Activated CD4-positive, alpha-beta T cell treated with anti-CD3 and anti-CD28 coated beads, Interleukin-2, amount 10 ng/mL, durations not matched to agents 24 days and 14 days (primary cell): ENCODE data around the gene ELP4. TPM values are rescaled to one million over a fixed set of nuclear protein-coding genes. Genes with fewer than 3 reads are reported as not detected.
A peak's percentile ranks its signal among the peaks of the same experiment; 100 is the strongest.

ENCODE experiments used
- DNase-seq: peaks from one replicate; pipeline ENCODE4 v3.0.0; 2022
- H3K27ac Mint-ChIP-seq: one replicate; pipeline ENCODE4 v1.8.0; 2022; ENCODE audit warnings: mild to moderate bottlenecking, mixed read lengths
- H3K27me3 Mint-ChIP-seq: one replicate; pipeline ENCODE4 v1.8.0; 2022; ENCODE audit warnings: mixed read lengths
- H3K36me3 Mint-ChIP-seq: one replicate; pipeline ENCODE4 v1.8.0; 2022; ENCODE audit warnings: low read depth, mild to moderate bottlenecking, mixed read lengths
- H3K4me1 Mint-ChIP-seq: one replicate; pipeline ENCODE4 v1.8.0; 2021; ENCODE audit warnings: mixed read lengths
- H3K4me3 Mint-ChIP-seq: one replicate; pipeline ENCODE4 v1.8.0; 2022; ENCODE audit warnings: mild to moderate bottlenecking, moderate library complexity, mixed read lengths
- H3K9me3 Mint-ChIP-seq: one replicate; pipeline ENCODE4 v1.8.0; 2021; ENCODE audit warnings: mixed read lengths
- intact Hi-C: fragments of 100-400 bp; cut with micrococcal nuclease; formaldehyde crosslinking; loops from one replicate; pipeline ENCODE4 v1.15.1; 2023
- total RNA-seq: library from RNA; stranded (reverse); gene quantifications from 2 replicates; pipeline ENCODE4 v1.2.3, GENCODE V29; 2022

Gene ELP4
- total RNA-seq, 1 donor from 2014 or later, result 17.4 TPM

- DNase-seq, result no peak
- no peaks in the 10 kb centered on the region for H3K36me3 Mint-ChIP-seq
- H3K4me3 Mint-ChIP-seq, result no peak overlapping the region
- intact Hi-C loops, result no loop called here
- no peak overlapping the region for H3K27ac Mint-ChIP-seq
- H3K9me3 Mint-ChIP-seq, result no peaks in the 10 kb centered on the region
- no peaks in the 10 kb centered on the region for H3K4me1 Mint-ChIP-seq
- no peaks in the 10 kb centered on the region for H3K27me3 Mint-ChIP-seq
Measured at GRCh38 chr11:31767685-31768084, 258.1 kb downstream of the ELP4 start.

- intact Hi-C loops, result no loop called here
- Mint-ChIP-seq H3K27ac (no peak overlapping the region), H3K4me1 (no peaks in the 10 kb centered on the region), H3K4me3 (no peak overlapping the region), H3K9me3 (no peaks in the 10 kb centered on the region), H3K36me3 (no peaks in the 10 kb centered on the region), H3K27me3 (no peaks in the 10 kb centered on the region)
- no peak for DNase-seq
Measured at GRCh38 chr11:31768749-31769640, 259.4 kb downstream of the ELP4 start.

- Mint-ChIP-seq H3K9me3 (no peaks in the 10 kb centered on the region), H3K4me3 (no peak overlapping the region), H3K27me3 (no peaks in the 10 kb centered on the region), H3K4me1 (no peaks in the 10 kb centered on the region), H3K27ac (no peak overlapping the region), H3K36me3 (no peaks in the 10 kb centered on the region)
- intact Hi-C loops, result no loop called here
- DNase-seq, result no peak
Measured at GRCh38 chr11:31770011-31770700, 260.6 kb downstream of the ELP4 start.

GRCh38 chr11:31772412-31772811, 262.8 kb downstream of the ELP4 start:
- Mint-ChIP-seq H3K36me3 (no peaks in the 10 kb centered on the region), H3K9me3 (no peaks in the 10 kb centered on the region), H3K4me1 (no peaks in the 10 kb centered on the region), H3K27ac (no peak overlapping the region), H3K27me3 (no peaks in the 10 kb centered on the region), H3K4me3 (no peak overlapping the region)
- intact Hi-C loops, result no loop called here
- DNase-seq, result no peak

- intact Hi-C loops, result no loop called here
- no peak for DNase-seq
- H3K9me3 Mint-ChIP-seq, result no peaks in the 10 kb centered on the region
- H3K27me3 Mint-ChIP-seq, result no peaks in the 10 kb centered on the region
- no peak overlapping the region for H3K27ac Mint-ChIP-seq
- no peaks in the 10 kb centered on the region for H3K36me3 Mint-ChIP-seq
- H3K4me3 Mint-ChIP-seq, result no peak overlapping the region
- no peaks in the 10 kb centered on the region for H3K4me1 Mint-ChIP-seq
Measured at GRCh38 chr11:31779374-31779791, 269.8 kb downstream of the ELP4 start.

- Mint-ChIP-seq H3K4me1 (no peaks in the 10 kb centered on the region), H3K4me3 (no peak overlapping the region), H3K27me3 (no peaks in the 10 kb centered on the region)
Measured at GRCh38 chr11:31780078-31780477, 270.5 kb downstream of the ELP4 start.

GRCh38 chr11:31780480-31780971, 271.0 kb downstream of the ELP4 start:
- no peaks in the 10 kb centered on the region for H3K27me3 Mint-ChIP-seq
- intact Hi-C loops, result no loop called here
- no peaks in the 10 kb centered on the region for H3K9me3 Mint-ChIP-seq
- H3K36me3 Mint-ChIP-seq, result no peaks in the 10 kb centered on the region
- no peak for DNase-seq
- H3K4me3 Mint-ChIP-seq, result no peak overlapping the region
- no peaks in the 10 kb centered on the region for H3K4me1 Mint-ChIP-seq
- no peak overlapping the region for H3K27ac Mint-ChIP-seq

More at GRCh38 chr11:31780078-31780477, 270.5 kb downstream of the ELP4 start:
- intact Hi-C loops, result no loop called here
- no peak for DNase-seq
- Mint-ChIP-seq H3K36me3 (no peaks in the 10 kb centered on the region), H3K9me3 (no peaks in the 10 kb centered on the region), H3K27ac (no peak overlapping the region)

GRCh38 chr11:31782257-31782656, 272.7 kb downstream of the ELP4 start:
- no peak for DNase-seq
- Mint-ChIP-seq H3K9me3 (no peaks in the 10 kb centered on the region), H3K36me3 (no peaks in the 10 kb centered on the region), H3K27me3 (no peaks in the 10 kb centered on the region), H3K27ac (no peak overlapping the region), H3K4me3 (no peak overlapping the region), H3K4me1 (no peaks in the 10 kb centered on the region)
- intact Hi-C loops, result no loop called here

GRCh38 chr11:31783252-31783651, 273.7 kb downstream of the ELP4 start:
- Mint-ChIP-seq H3K9me3 (no peaks in the 10 kb centered on the region), H3K36me3 (no peaks in the 10 kb centered on the region), H3K4me3 (no peak overlapping the region), H3K4me1 (no peaks in the 10 kb centered on the region), H3K27ac (no peak overlapping the region), H3K27me3 (no peaks in the 10 kb centered on the region)
- intact Hi-C loops, result no loop called here
- peak; percentile 37 for DNase-seq

- no peaks in the 10 kb centered on the region for H3K9me3 Mint-ChIP-seq
- intact Hi-C loops, result no loop called here
Measured at GRCh38 chr11:31784611-31785010, 275.0 kb downstream of the ELP4 start.

GRCh38 chr11:31786996-31787685, 277.6 kb downstream of the ELP4 start:
- H3K27ac Mint-ChIP-seq, result no peak overlapping the region
- peaks cover 10% of the 10 kb centered on the region for H3K27me3 Mint-ChIP-seq
- H3K4me3 Mint-ChIP-seq, result no peak overlapping the region
- no peaks in the 10 kb centered on the region for H3K4me1 Mint-ChIP-seq
- H3K9me3 Mint-ChIP-seq, result no peaks in the 10 kb centered on the region
- intact Hi-C loops, result no loop called here
- H3K36me3 Mint-ChIP-seq, result no peaks in the 10 kb centered on the region
- DNase-seq, result peak; percentile 39

More at GRCh38 chr11:31784611-31785010, 275.0 kb downstream of the ELP4 start:
- Mint-ChIP-seq H3K27ac (no peak overlapping the region), H3K4me1 (no peaks in the 10 kb centered on the region), H3K36me3 (no peaks in the 10 kb centered on the region), H3K4me3 (no peak overlapping the region), H3K27me3 (no peaks in the 10 kb centered on the region)
- no peak for DNase-seq

- no peak overlapping the region for H3K27ac Mint-ChIP-seq
- intact Hi-C loops, result no loop called here
- no peaks in the 10 kb centered on the region for H3K9me3 Mint-ChIP-seq
- H3K4me3 Mint-ChIP-seq, result no peak overlapping the region
- DNase-seq, result peak; percentile 28
- no peaks in the 10 kb centered on the region for H3K4me1 Mint-ChIP-seq
- peaks cover 13% of the 10 kb centered on the region for H3K27me3 Mint-ChIP-seq
- H3K36me3 Mint-ChIP-seq, result no peaks in the 10 kb centered on the region
Measured at GRCh38 chr11:31788085-31788484, 278.5 kb downstream of the ELP4 start.

GRCh38 chr11:31790649-31791048, 281.1 kb downstream of the ELP4 start:
- no peak overlapping the region for H3K27ac Mint-ChIP-seq
- intact Hi-C loops, result no loop called here
- no peaks in the 10 kb centered on the region for H3K9me3 Mint-ChIP-seq
- no peaks in the 10 kb centered on the region for H3K4me1 Mint-ChIP-seq
- peak; percentile 33 for DNase-seq
- H3K36me3 Mint-ChIP-seq, result no peaks in the 10 kb centered on the region
- no peak overlapping the region for H3K4me3 Mint-ChIP-seq
- H3K27me3 Mint-ChIP-seq, result peaks cover 28% of the 10 kb centered on the region

GRCh38 chr11:31792036-31792435, 282.5 kb downstream of the ELP4 start:
- no peak for DNase-seq
- Mint-ChIP-seq H3K36me3 (no peaks in the 10 kb centered on the region), H3K4me1 (peaks cover 4% of the 10 kb centered on the region), H3K27ac (no peak overlapping the region), H3K9me3 (no peaks in the 10 kb centered on the region), H3K4me3 (no peak overlapping the region), H3K27me3 (peaks cover 41% of the 10 kb centered on the region)
- intact Hi-C loops, result no loop called here
